Right hindlimb (tissue), 1 donor: ENCODE measurements around the gene RIC8A.
"Not testable (repeated sequence)": the region's sequence is repeated elsewhere in the genome, so short reads cannot be mapped to it uniquely, and the experiment has no call there.

Experiments used
- DNase-seq: peaks from one replicate; pipeline ENCODE4 v3.0.0-alpha.2; 2018

RIC8A gene

GRCh38 chr11:207208-207862, at the start of gene RIC8A, which contains the start of gene BET1L:
Gene RIC8A (plus strand): TSS chr11:207708. CDS start chr11:208855, 1,147 bp downstream.
Gene BET1L (minus strand): TSS chr11:207399. CDS start chr11:207321, 78 bp downstream.
- DNase-seq: peak; percentile 98

GRCh38 chr11:180242-180641, 27.3 kb upstream of the RIC8A start:
- not testable (repeated sequence) for DNase-seq

- not testable (repeated sequence) for DNase-seq
Observed at GRCh38 chr11:189200-189783, 18.2 kb upstream of the RIC8A start.

- not testable (repeated sequence) for DNase-seq
Observed at GRCh38 chr11:189843-190311, 17.6 kb upstream of the RIC8A start.

GRCh38 chr11:190546-190945, 17.0 kb upstream of the RIC8A start:
- not testable (repeated sequence) for DNase-seq

- not testable (repeated sequence) for DNase-seq
Observed at GRCh38 chr11:191490-192478, 15.7 kb upstream of the RIC8A start.

- not testable (repeated sequence) for DNase-seq
Observed at GRCh38 chr11:192674-193128, 14.8 kb upstream of the RIC8A start, which contains the start of gene SCGB1C1. Gene SCGB1C1 (plus strand): TSS chr11:193078. CDS start chr11:193100, 22 bp downstream.

- DNase-seq: not testable (repeated sequence)
Observed at GRCh38 chr11:193481-193880, 14.0 kb upstream of the RIC8A start.

- peak; percentile 19 for DNase-seq
Observed at GRCh38 chr11:196786-197731, 10.4 kb upstream of the RIC8A start.

- DNase-seq: no peak
Observed at GRCh38 chr11:197741-198235, 9.7 kb upstream of the RIC8A start.

- DNase-seq: peak; percentile 23
Observed at GRCh38 chr11:198236-198806, 9.2 kb upstream of the RIC8A start.

- peak; percentile 11 for DNase-seq
Observed at GRCh38 chr11:199004-199581, 8.4 kb upstream of the RIC8A start.

- peak; percentile 18 for DNase-seq
Observed at GRCh38 chr11:199782-200181, 7.7 kb upstream of the RIC8A start.

GRCh38 chr11:200224-201003, 7.1 kb upstream of the RIC8A start:
- DNase-seq: peak; percentile 17

- no peak for DNase-seq
Observed at GRCh38 chr11:201966-202365, 5.5 kb upstream of the RIC8A start.

GRCh38 chr11:202490-202889, 5.0 kb upstream of the RIC8A start:
- DNase-seq: peak; percentile 16

- DNase-seq: no peak
Observed at GRCh38 chr11:203056-203944, 4.2 kb upstream of the RIC8A start.

GRCh38 chr11:203945-204586, 3.4 kb upstream of the RIC8A start:
- peak; percentile 15 for DNase-seq
